Adrenal gland (tissue), 12 donors: ENCODE measurements around the gene ABCC4. TPM values are rescaled to one million over a fixed set of nuclear protein-coding genes. Genes with fewer than 3 reads are reported as not detected.

Source experiments
- DNase-seq, 7 donors: peaks; one replicate each; pipeline ENCODE4 v3.0.0-alpha.2; 2019 to 2020
- H3K27ac ChIP-seq, 5 donors: fragments of 200-600 bp; sonication (generic) in 4 of 5; 1 replicate in 3 of 5; 2 replicates in 2 of 5; pipeline versions ENCODE4 v1.5.1 to v1.8.0; 2016 to 2020; ENCODE audit warnings: mild to moderate bottlenecking in 1 of 5
- H3K27me3 ChIP-seq: fragments of 200-600 bp; 2 replicates; pipeline ENCODE4 v1.8.0; 2021
- H3K36me3 ChIP-seq, 2 donors: fragments of 200-600 bp; replicated peaks in 1 of 2; 1 replicate in 1 of 2; 2 replicates in 1 of 2; pipeline versions ENCODE4 v1.5.1 to v1.8.0; 2018 to 2022
- H3K4me1 ChIP-seq, 2 donors: fragments of 200-600 bp; replicated peaks in 1 of 2; 1 replicate in 1 of 2; 2 replicates in 1 of 2; pipeline versions ENCODE4 v1.5.1 to v1.8.0; 2018 to 2021
- H3K4me3 ChIP-seq, 4 donors: fragments of 200-600 bp; sonication (generic) in 3 of 4; one replicate each; pipeline ENCODE4 v1.5.1; 2016 to 2018
- H3K9me3 ChIP-seq, 3 donors: fragments of 200-600 bp; sonication (generic) in 1 of 3; replicated peaks in 1 of 3; 1 replicate in 2 of 3; 2 replicates in 1 of 3; pipeline versions ENCODE4 v1.5.1 to v1.8.0; 2016 to 2021
- CTCF ChIP-seq, 6 experiments: fragments of 450-650 bp in 4 of 6; fragments of 200-600 bp in 2 of 6; sonication (generic) in 1 of 6; IDR thresholded peaks; 1 replicate in 5 of 6; 2 replicates in 1 of 6; pipeline versions ENCODE4 v1.5.1 to v1.8.0; 2016 to 2021; ENCODE audit warnings: antibody characterized with exemption in 6 of 6, mild to moderate bottlenecking in 2 of 6, moderate library complexity in 1 of 6
- POLR2A ChIP-seq, 2 donors: fragments of 450-650 bp; IDR thresholded peaks; one replicate each; pipeline ENCODE4 v1.6.1; 2017; ENCODE audit warnings: antibody characterized with exemption in 2 of 2, mild to moderate bottlenecking in 2 of 2, moderate library complexity in 1 of 2
- WGBS, 4 donors: extraction: QIAGEN DNeasy Blood & Tissue Kit in 2 of 4; methylation state at CpG; one replicate each; pipeline versions ENCODE4 v1.1.5 to v1.1.7; 2013 to 2017; 5-methylcytosine and 5-hydroxymethylcytosine counted together
- intact Hi-C, 2 donors: fragments of 100-400 bp; cut with DNase I; formaldehyde crosslinking; loops; one replicate each; pipeline versions ENCODE4 v1.14.1 to v1.15.0; 2022 to 2023
- polyA plus RNA-seq, 3 donors: library from polyadenylated mRNA; stranded (reverse); fragments of 200-250 nt in 2 of 3; fragments of 350-450 nt in 1 of 3; fragmentation: Illumina TruSeq in 1 of 3; extraction: RNeasy Lipid Tissue Mini Kit (QIAGEN cat#74804) in 1 of 3; gene quantifications; one replicate each; pipeline ENCODE4 v1.2.3, GENCODE V29; 2013 to 2014
- total RNA-seq, 9 donors: library from RNA; depleted of rRNA in 4 of 9; stranded (reverse); fragments of >200 nt in 4 of 9; fragments of 120-200 nt in 1 of 9; fragmentation: NEBNext Ultra II Directional in 1 of 9; extraction: Animal tissue kit (Norgen Biotek cat#: 25700) in 1 of 9; gene quantifications; one replicate each; pipeline versions ENCODE4 v1.1.0 to v1.2.4, GENCODE V29; 2013 to 2023
- donor health status: healthy with polysubstance abuse.
- donor health status: Bipolar disorder and iron deficiency.
- donor health status: DM: yes; HTN: yes; CAD: no.
- donor health status: DM: no; HTN: no; CAD: no.
- donor health status: DM: no; HTN: no; CAD: no.
- donor health status: DM: yes; HTN: yes; CAD: no.

Gene ABCC4
- total and polyA plus RNA-seq, 12 donors = 0.56 to 6.6 (median 3.4) TPM

GRCh38 chr13:95328386-95328785 is 27.1 kb upstream of the ABCC4 start:
- no peak overlapping the region for H3K27ac ChIP-seq
- WGBS, 4 donors = 85 to 92% (median 89%) methylated on average over 5 of the region's 5 CpGs

GRCh38 chr13:95327190-95327589 is 25.9 kb upstream of the ABCC4 start:
- Histone ChIP-seq H3K27me3 (no peaks in the 10 kb centered on the region), H3K27ac (no peak overlapping the region), H3K4me3 (no peak overlapping the region), H3K4me1 (no peaks in the 10 kb centered on the region), H3K9me3 (no peaks in the 10 kb centered on the region), H3K36me3 (no peaks in the 10 kb centered on the region)
- 84 to 90% (median 89%) methylated on average over 10 of the region's 10 CpGs for WGBS, 4 donors
- DNase-seq = no peak
- no peak for TF ChIP-seq POLR2A (IDR thresholded peaks at IDR 0.05)
- no peak for TF ChIP-seq CTCF (IDR thresholded peaks at IDR 0.05)
- intact Hi-C loops = no loop called here

More at GRCh38 chr13:95328386-95328785, 27.1 kb upstream of the ABCC4 start:
- Histone ChIP-seq H3K4me1 (no peaks in the 10 kb centered on the region), H3K4me3 (no peak overlapping the region), H3K9me3 (no peaks in the 10 kb centered on the region), H3K27me3 (no peaks in the 10 kb centered on the region), H3K36me3 (no peaks in the 10 kb centered on the region)
- DNase-seq = no peak
- TF ChIP-seq POLR2A (IDR thresholded peaks at IDR 0.05) (no peak), CTCF (IDR thresholded peaks at IDR 0.05) (no peak)
- intact Hi-C loops = no loop called here

GRCh38 chr13:95326695-95327094 is 25.4 kb upstream of the ABCC4 start:
- intact Hi-C loops = no loop called here
- TF ChIP-seq CTCF (IDR thresholded peaks at IDR 0.05) (no peak), POLR2A (IDR thresholded peaks at IDR 0.05) (no peak)
- Histone ChIP-seq H3K27me3 (no peaks in the 10 kb centered on the region), H3K4me3 (no peak overlapping the region), H3K9me3 (no peaks in the 10 kb centered on the region), H3K27ac (no peak overlapping the region), H3K4me1 (no peaks in the 10 kb centered on the region), H3K36me3 (no peaks in the 10 kb centered on the region)
- 75 to 87% (median 85%) methylated on average over 5 of the region's 5 CpGs for WGBS, 4 donors
- no peak for DNase-seq

GRCh38 chr13:95325485-95325884 is 24.2 kb upstream of the ABCC4 start:
- no peaks in the 10 kb centered on the region for H3K36me3 ChIP-seq
- 65 to 78% (median 76%) methylated on average over 3 of the region's 3 CpGs for WGBS, 4 donors
- no peaks in the 10 kb centered on the region for H3K4me1 ChIP-seq
- no peak overlapping the region for H3K27ac ChIP-seq
- no peak for TF ChIP-seq CTCF (IDR thresholded peaks at IDR 0.05)
- no peak for TF ChIP-seq POLR2A (IDR thresholded peaks at IDR 0.05)
- H3K27me3 ChIP-seq = no peaks in the 10 kb centered on the region
- H3K4me3 ChIP-seq = no peak overlapping the region
- H3K9me3 ChIP-seq = no peaks in the 10 kb centered on the region
- intact Hi-C loops = no loop called here
- DNase-seq = no peak
